ENCODE measurements around the gene DERL3. TPM values are rescaled to one million over a fixed set of nuclear protein-coding genes. Genes with fewer than 3 reads are reported as not detected.

The DERL3 gene
- total and polyA plus RNA-seq, 7 donors = 0.28 to 18.3 (median 1.8) TPM; not detected in 2

DNA sequence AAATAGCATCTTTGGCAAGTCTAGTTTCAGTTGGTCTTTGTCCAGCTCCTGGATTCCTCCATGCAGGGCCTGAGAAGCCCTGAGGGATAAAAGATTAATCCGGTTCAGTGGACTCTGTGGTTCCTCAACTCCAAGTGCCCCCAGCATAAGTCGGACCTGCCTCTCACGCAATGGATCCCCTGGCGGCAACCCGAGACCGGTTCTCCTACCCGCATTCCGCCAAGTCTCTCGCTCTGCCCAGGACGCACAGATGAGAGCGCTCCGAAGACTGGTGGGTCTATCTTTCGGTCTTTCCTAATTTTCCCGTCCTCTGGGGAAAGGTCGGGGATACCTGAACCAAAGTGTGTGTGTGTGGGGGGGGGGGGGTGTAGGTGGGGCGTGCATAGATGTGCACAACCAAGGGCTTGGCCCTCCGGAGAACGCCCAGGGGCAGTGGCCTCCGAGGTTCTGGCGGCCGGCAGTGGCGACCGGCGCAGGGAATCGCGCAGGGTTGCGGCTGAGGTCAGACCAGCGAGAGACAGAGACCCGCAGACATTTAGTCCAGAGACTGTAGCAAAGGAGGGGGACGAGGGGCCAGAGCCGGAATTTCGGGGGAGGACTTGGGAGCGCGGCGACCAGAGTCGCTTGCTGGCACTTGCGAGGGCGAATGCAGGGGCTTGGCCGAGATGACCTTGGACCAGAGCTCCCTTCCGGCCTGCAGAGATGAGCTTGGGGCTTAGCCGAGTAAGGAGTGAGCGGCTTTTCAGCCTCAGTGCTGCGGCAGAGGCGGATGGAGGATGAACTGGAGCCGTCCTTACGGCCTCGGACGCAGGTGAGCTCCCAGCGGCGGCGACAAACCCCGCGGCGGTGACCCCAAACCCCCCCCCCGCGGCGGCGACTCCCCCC lies 18.2 kb upstream of the DERL3 start:
- WGBS, 2 donors = 1 to 3% methylated on average over 58 of the region's 58 CpGs
- intact Hi-C loops (cut with DNase I) = loop anchor here (5.0 kb wide), 2 partner anchors 35 to 140 kb away; partner anchors contain the start of gene MIF

GRCh38 chr22:23850136-23850611 lies 11.4 kb upstream of the DERL3 start:
- H3K36me3 ChIP-seq = no peaks in the 10 kb centered on the region
- TF ChIP-seq POLR2AphosphoS5 (IDR thresholded peaks at IDR 0.05) (no peak), POLR2A (IDR thresholded peaks at IDR 0.05) (no peak), EP300 (IDR thresholded peaks at IDR 0.05) (no peak)
- TF ChIP-seq, protein P1, sequence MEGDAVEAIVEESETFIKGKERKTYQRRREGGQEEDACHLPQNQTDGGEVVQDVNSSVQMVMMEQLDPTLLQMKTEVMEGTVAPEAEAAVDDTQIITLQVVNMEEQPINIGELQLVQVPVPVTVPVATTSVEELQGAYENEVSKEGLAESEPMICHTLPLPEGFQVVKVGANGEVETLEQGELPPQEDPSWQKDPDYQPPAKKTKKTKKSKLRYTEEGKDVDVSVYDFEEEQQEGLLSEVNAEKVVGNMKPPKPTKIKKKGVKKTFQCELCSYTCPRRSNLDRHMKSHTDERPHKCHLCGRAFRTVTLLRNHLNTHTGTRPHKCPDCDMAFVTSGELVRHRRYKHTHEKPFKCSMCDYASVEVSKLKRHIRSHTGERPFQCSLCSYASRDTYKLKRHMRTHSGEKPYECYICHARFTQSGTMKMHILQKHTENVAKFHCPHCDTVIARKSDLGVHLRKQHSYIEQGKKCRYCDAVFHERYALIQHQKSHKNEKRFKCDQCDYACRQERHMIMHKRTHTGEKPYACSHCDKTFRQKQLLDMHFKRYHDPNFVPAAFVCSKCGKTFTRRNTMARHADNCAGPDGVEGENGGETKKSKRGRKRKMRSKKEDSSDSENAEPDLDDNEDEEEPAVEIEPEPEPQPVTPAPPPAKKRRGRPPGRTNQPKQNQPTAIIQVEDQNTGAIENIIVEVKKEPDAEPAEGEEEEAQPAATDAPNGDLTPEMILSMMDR (IDR thresholded peaks at IDR 0.05) = no peak
- no peak for DNase-seq
- H3K27me3 ChIP-seq = no peaks in the 10 kb centered on the region
- no peak overlapping the region for H3K27ac ChIP-seq
- 52 to 79% methylated on average over 16 of the region's 16 CpGs for WGBS, 2 donors
- peaks cover 0 to 12% (median 9%) of the 10 kb centered on the region in 4 donors for H3K4me1 ChIP-seq
- H3K4me3 ChIP-seq = no peak overlapping the region
- intact Hi-C loops (cut with DNase I) = no loop called here
- no peaks in the 10 kb centered on the region for H3K9me3 ChIP-seq

More for the DNA sequence above, 18.2 kb upstream of the DERL3 start:
- Histone ChIP-seq H3K27me3 (no peaks in the 10 kb centered on the region), H3K9me3 (no peaks in the 10 kb centered on the region), H3K36me3 (no peaks in the 10 kb centered on the region), H3K4me3 (peak overlapping the region; percentile 48 to 78 (median 62)), H3K27ac (peak overlapping the region; percentile 94 to 99 (median 98)), H3K4me1 (peaks cover 0 to 22% (median 17%) of the 10 kb centered on the region in 4 donors)
- peak; percentile 81 for DNase-seq
- TF ChIP-seq POLR2AphosphoS5 (IDR thresholded peaks at IDR 0.05) = peak in 1 of 4 donors; percentile 10
- TF ChIP-seq, protein P1 (IDR thresholded peaks at IDR 0.05) = peak in 3 of 4 experiments; percentile 13 to 40 (median 19)
- TF ChIP-seq EP300 (IDR thresholded peaks at IDR 0.05) = no peak

GRCh38 chr22:23849009-23850006 lies 10.5 kb upstream of the DERL3 start:
- H3K4me1 ChIP-seq = peaks cover 0 to 14% (median 9%) of the 10 kb centered on the region in 4 donors
- H3K36me3 ChIP-seq = no peaks in the 10 kb centered on the region
- peak; percentile 87 for DNase-seq
- no peaks in the 10 kb centered on the region for H3K9me3 ChIP-seq
- H3K4me3 ChIP-seq = peak overlapping the region in 1 of 4 donors; percentile 10
- TF ChIP-seq EP300 (IDR thresholded peaks at IDR 0.05) = no peak
- TF ChIP-seq, protein P1 (IDR thresholded peaks at IDR 0.05) = peak; percentile 91 to 95 (median 93)
- H3K27me3 ChIP-seq = no peaks in the 10 kb centered on the region
- 26 to 29% methylated on average over 62 of the region's 62 CpGs for WGBS, 2 donors
- H3K27ac ChIP-seq = no peak overlapping the region
- intact Hi-C loops (cut with DNase I) = loop anchor here (5.0 kb wide), 2 partner anchors 82 to 307 kb away; partner anchors contain the start of gene CHCHD10

GRCh38 chr22:23847991-23848864 lies 9.4 kb upstream of the DERL3 start:
- DNase-seq = no peak
- Histone ChIP-seq H3K4me1 (peaks cover 0 to 14% (median 9%) of the 10 kb centered on the region in 4 donors), H3K27ac (no peak overlapping the region), H3K27me3 (no peaks in the 10 kb centered on the region), H3K36me3 (no peaks in the 10 kb centered on the region), H3K4me3 (no peak overlapping the region), H3K9me3 (no peaks in the 10 kb centered on the region)
- intact Hi-C loops (cut with DNase I) = loop anchor here (5.0 kb wide), 2 partner anchors 81 to 306 kb away; partner anchors contain the start of gene CHCHD10
- TF ChIP-seq POLR2A (IDR thresholded peaks at IDR 0.05) (no peak), EP300 (IDR thresholded peaks at IDR 0.05) (no peak), POLR2AphosphoS5 (IDR thresholded peaks at IDR 0.05) (no peak)
- TF ChIP-seq, protein P1 (IDR thresholded peaks at IDR 0.05) = no peak
- 79 to 82% methylated on average over 24 of the region's 24 CpGs for WGBS, 2 donors
